HG02571 (cell line): Measurements from ENCODE around the gene FAM169A.
A peak's percentile ranks its signal among the peaks of the same experiment; 100 is the strongest.
"Not testable (repeated sequence)": the region's sequence is repeated elsewhere in the genome, so short reads cannot be mapped to it uniquely, and the experiment has no call there.

ENCODE experiments used
- ATAC-seq: cut with Tn5 transposase; IDR thresholded peaks from one replicate; pipeline ENCODE4 v1.9.1; 2021; ENCODE audit warnings: mild to moderate bottlenecking, moderate library complexity; ENCODE audit not compliant: unreplicated experiment

FAM169A gene

DNA sequence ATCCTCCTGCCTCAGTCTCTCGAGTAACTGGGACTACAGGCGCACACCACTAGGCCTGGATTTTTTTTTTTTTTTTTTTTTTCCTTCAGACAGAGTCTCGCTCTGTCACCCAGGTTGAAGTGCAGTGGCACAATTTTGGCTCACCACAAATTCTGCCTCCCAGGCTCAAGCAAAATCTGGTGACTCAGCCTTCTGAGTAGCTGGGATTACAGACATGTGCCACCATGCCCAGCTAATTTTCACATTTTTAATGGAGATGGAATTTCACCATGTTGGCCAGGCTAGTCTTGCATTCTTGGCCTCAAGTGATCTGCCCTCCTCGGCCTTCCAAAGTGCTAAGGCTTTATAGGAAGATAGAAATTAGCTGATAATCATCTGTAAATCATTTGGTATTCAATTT, 55.3 kb downstream of the FAM169A start:
- no peak for ATAC-seq

DNA sequence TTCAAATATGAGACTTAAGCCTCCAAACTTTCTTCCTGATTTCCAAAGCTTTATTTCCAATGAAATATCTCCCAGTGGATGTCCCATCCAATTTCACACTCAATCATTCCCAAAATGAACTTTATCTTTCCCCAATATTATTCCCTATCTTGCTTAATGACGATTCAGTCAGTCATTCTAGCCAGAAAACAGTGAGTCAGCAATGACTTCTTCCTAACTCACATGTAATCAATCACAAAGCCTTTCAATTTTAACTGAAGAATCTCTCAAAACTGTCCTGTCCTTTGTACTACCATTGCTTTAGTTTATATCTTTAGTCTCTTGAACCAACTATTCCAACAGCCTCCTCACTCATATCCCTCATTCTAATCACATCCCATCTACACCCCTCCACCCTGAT, 64.2 kb downstream of the FAM169A start:
- no peak for ATAC-seq

DNA sequence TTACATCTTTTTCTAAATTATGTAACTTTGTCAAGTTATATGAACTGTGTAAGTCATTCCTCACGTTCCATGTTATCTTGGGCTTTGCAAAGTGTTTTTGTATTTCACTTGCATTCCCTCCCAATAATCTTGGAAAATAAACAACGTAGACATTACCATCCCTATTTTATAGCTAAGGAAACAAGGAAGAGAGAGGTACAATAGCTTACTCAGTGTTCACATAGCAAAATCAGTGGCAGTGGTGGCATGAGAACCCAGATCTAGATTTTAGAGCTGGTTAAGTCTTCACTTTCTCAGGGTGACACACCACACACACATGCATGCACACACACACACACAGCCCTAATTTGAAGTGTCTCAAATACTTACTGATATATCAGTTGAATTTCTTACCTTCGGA, 65.0 kb downstream of the FAM169A start:
- ATAC-seq: no peak

DNA sequence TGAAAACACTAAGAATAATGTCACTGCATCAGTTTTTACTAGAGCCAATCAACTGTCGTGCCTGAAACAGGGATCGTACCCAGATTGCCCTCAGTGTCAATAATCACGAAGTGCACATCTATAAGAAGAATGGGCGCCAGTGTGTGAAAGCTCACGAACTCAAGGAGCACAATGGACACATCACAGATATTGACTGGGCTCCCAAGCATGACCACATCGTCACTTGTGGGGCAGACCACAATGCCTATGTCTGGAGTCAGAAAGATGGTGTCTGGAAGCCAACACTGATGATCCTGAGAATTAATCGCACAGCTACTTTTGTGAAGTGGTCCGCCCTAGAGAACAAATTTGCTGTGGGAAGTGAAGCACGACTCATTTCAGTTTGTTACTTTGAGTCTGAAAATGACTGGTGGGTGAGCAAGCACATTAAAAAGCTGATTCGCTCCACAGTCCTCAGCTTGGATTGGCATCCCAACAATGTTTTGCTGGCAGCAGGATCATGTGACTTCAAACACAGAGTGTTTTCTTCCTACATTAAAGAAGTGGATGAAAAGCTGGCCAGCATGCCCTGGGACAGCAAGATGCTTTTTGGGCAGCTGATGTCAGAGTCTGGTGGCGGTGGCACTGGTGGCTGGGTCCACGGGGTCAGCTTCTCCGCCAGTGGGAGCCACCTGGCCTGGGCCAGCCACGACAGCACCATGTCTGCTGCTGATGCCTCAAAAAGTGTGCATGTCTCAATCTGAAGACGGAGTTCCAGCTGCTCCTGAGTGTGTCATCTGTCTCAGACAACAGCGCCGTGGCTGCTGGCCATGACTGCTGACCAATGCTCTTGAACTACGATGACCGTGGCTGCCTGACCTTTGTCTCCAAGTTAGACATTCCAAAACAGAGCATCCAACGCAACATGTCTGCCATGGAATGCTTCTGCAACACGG, 66.9 kb downstream of the FAM169A start:
- ATAC-seq: no peak

DNA sequence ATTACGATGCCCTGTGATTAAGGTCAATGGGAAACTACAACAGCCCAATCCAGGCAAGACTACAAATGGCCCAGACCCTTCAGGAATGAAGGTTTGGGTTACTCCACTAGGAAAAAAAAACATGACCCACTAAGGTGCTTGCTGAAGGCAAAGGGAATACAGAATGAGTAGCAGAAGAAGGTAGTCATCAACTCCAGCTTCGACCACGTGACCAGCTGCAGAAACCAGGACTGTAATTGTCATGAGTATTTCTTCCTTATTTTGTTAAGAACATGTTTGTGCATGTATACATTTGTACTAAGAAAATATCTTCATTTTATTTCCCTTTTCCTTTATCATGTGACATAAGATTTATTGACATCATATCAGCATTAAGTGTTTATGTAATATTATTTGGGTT, 74.5 kb downstream of the FAM169A start:
- ATAC-seq: not testable (repeated sequence)

DNA sequence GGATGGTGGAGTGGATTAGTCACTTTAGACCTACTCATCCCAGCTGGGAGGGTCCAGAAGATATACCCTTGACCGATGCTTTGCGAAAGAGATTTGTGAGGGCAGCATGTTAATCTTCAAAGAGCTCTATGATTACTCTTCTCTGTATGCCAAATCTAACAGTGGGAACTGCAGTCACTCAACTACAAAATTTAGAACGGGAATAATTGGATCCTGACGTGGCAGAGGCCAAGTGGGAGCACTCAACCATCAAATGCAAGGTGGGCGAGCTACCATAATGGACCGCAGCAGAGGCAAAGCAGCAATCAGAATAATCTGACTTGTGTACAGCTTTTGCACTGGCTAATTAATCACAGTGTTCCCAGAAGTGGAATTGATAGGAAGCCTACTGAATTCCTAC, 78.8 kb downstream of the FAM169A start:
- no peak for ATAC-seq

DNA sequence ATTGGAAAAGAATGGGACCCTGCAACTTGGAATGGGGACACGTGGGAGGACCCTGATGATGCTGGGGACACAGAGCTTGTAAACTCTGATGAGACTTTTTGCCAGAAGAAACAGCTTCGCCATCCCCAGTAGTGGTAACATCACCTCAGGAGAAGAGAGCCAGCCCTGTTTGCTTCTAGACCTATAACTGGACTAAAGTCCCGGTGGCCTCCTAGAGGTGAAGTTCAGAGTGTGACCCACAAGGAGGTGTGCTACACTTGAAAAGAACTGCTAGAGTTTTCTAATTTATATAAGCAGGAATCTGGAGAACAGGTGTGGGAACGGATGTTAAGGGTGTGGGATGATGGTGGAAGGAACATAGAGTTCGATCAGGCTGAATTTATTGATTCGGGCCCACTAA, 79.3 kb downstream of the FAM169A start:
- ATAC-seq: no peak

DNA sequence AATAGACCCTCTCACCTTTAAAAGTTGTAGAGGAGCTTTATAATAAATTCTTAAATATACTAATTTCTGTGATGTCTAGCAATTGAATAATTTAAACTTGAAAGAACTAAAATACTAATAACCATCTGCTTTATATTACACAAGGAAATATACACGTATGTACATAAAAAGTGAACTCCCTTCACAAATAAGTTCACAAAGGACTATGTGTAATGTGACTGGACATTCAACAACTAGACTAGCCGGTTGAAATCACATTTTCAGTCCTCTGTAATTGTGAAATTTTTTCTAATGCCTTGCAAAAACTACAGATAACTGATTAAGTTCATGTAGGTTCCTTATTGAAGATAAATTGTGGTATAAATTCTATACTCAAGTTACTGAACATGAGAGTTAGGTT, 87.6 kb downstream of the FAM169A start:
- no peak for ATAC-seq

DNA sequence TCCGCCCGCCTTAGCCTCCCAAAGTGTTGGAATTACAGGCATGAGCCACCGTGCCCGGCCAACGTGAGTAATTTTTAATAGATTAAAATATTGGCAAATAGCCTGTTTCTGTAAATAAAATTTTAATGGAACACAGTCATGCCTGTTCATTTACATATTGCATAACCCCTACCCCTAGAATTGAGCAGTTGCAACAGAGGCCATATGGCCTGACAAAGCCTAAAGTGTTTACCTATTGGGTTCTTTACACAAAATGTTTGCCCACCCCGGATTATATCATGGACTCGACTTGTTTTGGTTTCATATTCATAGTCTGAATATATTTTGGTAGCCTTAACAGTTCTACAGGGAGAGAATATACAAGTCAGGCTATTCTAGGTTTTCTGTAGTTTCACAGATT, 93.8 kb downstream of the FAM169A start:
- ATAC-seq: no peak

DNA sequence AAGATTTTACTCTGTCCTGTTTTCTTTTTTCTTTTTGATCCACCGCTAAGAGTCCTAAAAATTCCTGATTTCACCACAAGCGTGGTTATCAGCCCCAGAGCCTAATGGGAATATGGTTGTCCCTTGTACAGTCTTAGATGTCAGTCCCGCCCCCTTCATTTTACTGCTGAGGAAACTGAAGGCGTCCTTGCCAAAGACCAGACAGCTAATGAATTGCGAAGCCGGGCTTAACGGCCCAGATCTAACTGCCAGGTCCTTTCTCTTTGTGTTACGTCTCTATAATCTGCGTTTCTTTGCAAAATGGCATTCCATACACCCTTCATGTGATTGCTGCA, 98.6 kb downstream of the FAM169A start:
- peak; percentile 33 for ATAC-seq

DNA sequence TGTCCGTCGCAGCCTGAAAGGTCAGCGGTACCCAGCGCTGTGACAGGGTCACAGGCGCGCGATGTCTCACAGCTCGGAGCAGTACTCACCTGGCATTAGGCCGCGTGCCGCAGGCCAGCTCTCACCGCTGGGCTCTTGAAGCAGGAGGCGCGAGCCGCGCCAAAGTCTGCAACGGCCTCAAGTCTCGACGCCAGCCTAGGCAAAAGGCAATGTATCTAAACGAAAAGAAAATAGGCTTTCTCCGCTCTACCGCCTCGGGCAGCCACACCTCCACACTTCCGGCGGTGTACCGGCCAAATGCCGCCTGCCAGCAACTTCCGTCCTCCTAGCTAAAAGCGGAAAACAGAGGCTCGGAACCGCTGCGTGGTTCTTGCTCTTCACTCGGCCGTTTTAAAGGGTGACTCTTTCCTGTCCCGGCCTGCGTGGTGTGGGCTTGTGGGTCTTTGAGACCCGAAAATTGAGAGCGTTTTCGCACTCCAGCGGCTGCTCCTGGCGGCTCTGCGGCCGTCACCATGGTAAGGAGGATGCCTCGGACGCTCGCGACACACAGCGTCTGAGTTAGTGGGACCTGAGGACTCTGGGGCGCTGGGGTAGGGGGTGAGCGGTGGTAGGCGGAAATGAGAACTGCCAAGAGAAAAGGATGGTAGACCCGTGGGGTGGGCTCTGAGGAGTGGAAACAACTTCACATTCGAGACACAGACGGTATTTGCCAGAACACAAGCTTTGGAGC, 99.2 kb downstream of the FAM169A start, which contains the start of the genes GFM2 and NSA2:
Gene GFM2, minus strand, starts transcription at position 269 of the 730 bp plus-strand sequence. CDS start 3,375 bp downstream, outside the sequence.
Gene NSA2, plus strand, starts transcription at position 401 of the 730 bp plus-strand sequence. Its CDS starts 112 bp downstream, at position 513.
- ATAC-seq: peak; percentile 89

DNA sequence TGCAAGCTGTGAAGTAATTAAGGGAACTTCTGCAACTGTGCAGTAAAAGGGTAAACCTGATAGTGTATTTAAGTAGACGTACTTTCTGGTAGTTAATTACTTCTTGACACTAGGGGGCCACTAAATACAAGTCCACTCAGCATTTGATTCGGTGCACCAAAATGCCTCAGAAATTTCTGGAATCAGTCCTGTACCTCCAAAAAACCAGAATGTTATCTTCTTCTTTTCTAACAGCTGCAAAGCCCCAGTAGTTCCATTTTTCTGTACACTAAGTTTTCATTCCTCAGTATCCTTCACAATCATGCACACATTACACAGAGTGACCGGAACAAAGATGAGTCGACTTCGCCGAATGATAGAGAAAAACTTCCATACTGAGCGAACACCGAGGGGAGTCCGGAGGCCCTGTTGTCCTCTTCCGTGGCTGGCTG, 99.8 kb downstream of the FAM169A start:
- ATAC-seq: peak; percentile 25

DNA sequence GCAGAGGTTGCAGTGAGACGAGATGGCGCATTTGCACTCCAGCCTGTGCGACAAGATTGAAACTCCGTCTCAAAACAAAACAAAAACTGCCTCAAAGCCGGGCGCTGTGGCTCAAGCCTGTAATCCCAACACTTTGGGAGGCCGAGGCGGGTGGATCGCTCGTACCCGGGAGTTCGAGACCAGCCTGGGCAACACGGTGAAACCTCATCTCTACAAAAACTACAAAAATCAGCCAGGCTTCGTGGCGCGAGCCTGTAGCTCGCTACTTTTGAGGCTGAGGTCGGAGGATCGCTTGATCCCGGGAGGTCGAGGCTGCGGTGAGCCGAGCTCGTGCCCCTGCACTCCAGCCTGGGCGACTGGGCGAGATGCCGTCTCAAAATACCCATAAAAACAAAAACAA, 100.3 kb downstream of the FAM169A start:
- no peak for ATAC-seq

DNA sequence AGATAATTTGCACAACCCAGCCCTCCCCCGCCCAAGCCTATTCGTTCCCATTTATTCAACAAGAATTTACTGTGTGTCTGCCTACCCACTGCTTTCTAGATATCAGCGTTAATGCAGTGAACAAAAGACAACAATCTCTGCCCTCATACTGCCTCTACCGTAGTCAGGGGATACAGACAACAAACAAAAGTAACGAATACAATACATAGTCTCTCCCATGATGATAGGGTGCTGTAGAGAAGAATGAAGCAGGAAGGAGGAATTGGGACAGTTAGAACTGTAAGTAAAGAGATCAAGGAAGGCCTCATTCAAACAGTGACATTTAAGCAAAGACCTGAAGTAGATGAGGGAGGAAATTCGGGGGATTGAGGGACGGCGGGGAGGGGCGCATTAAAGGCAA, 101.0 kb downstream of the FAM169A start:
- ATAC-seq: no peak

DNA sequence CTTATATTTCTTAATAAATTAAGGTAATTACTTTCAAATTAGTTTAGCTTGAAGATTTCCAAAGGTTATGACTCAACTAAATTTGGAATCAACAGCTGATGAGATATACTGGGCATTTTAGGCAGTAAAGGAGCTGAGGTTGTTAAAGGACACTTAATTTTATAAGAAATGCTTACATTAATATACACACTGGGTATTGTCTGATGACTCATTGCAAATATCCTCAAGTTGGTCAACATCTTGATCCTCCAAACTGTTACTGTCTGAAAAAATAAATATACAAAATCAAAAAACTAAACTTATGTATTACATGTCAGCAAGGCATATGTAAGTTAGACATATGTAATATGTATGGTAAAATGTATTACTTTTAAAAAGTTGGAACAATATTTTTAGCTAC, 102.7 kb downstream of the FAM169A start:
- ATAC-seq: no peak

DNA sequence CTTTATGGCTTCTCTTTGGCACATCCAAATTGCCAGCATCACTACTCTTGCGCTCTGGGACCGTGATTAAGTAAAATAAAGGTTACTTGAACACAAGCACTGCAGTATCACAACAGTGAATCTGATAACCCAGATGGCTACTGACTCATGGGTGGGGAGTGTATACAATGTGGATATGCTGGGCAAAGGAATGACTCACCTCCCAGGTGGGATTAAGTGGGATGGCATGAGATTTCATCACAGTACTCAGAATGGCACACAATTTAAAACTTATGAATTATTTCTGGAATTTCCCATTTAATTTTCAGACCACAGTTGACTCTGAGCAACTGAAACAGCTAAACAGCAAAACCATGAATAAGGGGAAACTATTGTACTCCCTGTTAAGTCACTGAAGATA, 103.6 kb downstream of the FAM169A start:
- no peak for ATAC-seq

DNA sequence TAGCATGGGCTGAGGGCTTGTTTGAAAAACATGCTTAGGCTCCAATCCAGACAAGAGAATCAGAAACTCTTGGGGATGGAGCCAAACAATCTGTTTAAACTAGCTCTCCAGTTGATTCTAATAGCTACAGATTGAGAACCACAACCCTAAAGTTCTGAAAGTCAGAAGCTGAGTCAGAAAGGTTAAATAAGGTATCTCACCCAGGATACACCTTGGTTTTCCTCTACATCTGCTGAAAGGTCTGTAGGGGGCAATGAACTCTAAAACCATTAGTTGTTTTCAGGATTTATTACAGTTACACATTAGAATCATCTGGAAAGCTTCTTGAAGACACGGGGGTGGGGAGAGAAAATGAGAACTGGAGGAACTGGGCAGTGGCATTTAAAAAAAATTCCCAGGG, 104.9 kb downstream of the FAM169A start:
- ATAC-seq: no peak

DNA sequence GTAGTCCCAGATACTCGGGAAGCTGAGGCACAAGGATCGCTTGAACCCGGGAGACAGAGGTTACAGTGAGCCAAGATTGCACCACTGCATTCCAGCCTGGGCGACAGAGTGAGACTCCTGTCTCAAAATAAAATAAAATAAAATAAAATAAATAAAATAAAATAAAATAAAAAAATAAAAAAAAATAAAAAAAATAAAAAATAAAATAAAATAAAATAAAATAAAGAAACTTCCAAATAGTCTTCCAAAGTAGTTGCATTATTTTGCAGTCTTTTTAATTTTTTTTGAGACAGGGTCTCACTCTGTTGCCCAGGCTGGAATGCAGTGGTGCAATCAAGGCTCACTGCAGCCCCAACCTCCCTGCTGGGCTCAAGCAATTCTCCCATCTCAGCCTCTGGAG, 117.4 kb downstream of the FAM169A start:
- ATAC-seq: not testable (repeated sequence)

DNA sequence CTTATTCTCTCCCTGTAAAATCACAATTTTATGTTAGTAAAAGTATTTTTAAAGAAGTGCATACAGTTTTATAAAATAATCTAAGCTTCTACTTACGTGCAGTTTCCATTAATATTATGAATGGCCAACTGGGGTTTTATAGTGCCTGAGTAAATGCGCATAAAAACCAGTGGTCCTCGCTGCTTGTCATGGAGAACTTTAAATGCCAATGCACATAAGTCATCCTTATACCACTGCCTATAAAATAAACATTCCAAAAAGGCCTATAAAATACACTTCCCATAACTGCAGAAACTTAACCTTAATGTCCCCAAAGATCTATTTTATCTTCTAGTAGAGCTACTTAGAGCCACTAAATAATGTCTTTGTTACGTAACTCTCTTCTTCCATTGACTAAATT, 127.8 kb downstream of the FAM169A start:
- no peak for ATAC-seq

DNA sequence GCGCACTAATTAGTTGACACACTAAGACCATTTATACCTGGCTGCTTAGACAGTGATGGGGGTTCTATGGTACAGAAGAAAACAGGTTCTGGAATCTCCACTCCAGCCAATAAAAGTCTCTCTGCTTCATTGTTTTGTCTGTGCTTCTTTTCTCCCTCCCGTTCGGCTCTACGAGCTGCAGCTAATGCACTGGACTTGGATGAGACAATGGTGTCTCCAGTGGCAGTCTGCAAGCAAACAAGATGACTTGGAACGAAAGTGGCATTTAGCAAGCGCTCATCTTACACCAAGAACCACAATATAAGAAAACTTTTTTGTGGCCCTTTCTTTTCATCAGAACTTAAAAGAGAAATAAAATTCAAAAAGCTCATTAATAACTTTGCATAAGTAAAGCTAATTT, 129.4 kb downstream of the FAM169A start:
- no peak for ATAC-seq
